HepG2 (cell line): ENCODE data around the gene TBC1D22A.

Experiments used
- SP1 ChIP-seq, 2 experiments: fragments of 450-650 bp in 1 of 2; sonication (generic) in 1 of 2; formaldehyde crosslinking in 1 of 2; IDR thresholded peaks; 2 replicates each; pipeline versions ENCODE4 v1.4.0 to v1.6.1; 2016 to 2020; ENCODE audit warnings: missing genetic modification reagents in 1 of 2
- TCF7 ChIP-seq: sonication (generic); IDR thresholded peaks from 2 replicates; pipeline ENCODE4 v1.6.1; 2016; ENCODE audit warnings: antibody characterized with exemption, low read depth
- ZNF496 ChIP-seq: sonication (generic); formaldehyde crosslinking; IDR thresholded peaks from 2 replicates; pipeline ENCODE4 v1.8.1; 2023; ENCODE audit warnings: mild to moderate bottlenecking, moderate library complexity, missing genetic modification reagents; ENCODE audit not compliant: insufficient replicate concordance
- TF ChIP-seq, protein P1 (sequence below): IDR thresholded peaks from 2 replicates; pipeline ENCODE4 v1.6.1; 2012; ENCODE audit warnings: inconsistent platforms

GRCh38 chr22:46861468-46862367 is 99.3 kb downstream of the TBC1D22A start:
- TF ChIP-seq TCF7 (no peak), SP1 (IDR thresholded peaks at IDR 0.05) (no peak), SP1 (CRISPR knock-in tag; IDR thresholded peaks at IDR 0.05) (no peak), ZNF496 (CRISPR knock-in tag) (no peak)
- TF ChIP-seq, protein P1, sequence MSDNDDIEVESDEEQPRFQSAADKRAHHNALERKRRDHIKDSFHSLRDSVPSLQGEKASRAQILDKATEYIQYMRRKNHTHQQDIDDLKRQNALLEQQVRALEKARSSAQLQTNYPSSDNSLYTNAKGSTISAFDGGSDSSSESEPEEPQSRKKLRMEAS: no peak
